Measurements from ENCODE around the gene UST.

DNA sequence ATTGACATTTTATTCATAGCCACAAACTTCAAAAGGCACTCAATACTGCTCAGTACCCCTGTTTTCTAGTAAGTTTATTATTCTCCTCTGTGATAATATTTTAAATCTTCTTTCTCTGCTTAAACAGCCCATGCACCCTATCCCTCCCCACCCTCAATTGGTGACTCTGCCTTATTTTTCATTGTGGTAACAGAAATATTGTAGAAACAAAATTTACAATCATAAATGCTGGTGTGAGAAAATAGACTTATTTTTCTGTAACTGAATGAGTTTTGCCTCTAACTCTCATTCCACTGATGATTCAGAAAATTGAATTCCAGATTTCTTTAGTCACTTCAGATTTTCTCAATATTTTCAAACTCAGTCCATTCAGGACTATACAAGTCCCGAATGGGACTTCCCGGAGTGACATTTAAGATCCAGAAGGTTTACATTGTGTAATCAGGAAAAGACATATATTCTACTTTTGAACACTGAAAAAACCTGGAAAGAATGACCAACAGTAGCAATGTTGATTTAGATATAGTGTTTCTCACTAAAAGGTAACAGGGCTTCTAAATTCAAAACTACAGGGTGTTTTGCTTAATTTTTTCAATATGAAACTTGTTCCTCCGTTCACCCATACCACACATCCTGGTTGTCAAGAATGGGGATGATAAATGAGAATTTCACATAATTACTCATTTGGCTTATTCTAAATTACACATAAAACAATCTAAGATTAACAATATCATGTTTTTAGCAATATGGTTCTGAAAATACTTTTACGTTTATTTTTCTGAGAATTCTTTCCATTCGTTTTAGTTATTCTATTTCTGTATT is 34.8 kb upstream of the UST start:
- TF ChIP-seq, protein P1, sequence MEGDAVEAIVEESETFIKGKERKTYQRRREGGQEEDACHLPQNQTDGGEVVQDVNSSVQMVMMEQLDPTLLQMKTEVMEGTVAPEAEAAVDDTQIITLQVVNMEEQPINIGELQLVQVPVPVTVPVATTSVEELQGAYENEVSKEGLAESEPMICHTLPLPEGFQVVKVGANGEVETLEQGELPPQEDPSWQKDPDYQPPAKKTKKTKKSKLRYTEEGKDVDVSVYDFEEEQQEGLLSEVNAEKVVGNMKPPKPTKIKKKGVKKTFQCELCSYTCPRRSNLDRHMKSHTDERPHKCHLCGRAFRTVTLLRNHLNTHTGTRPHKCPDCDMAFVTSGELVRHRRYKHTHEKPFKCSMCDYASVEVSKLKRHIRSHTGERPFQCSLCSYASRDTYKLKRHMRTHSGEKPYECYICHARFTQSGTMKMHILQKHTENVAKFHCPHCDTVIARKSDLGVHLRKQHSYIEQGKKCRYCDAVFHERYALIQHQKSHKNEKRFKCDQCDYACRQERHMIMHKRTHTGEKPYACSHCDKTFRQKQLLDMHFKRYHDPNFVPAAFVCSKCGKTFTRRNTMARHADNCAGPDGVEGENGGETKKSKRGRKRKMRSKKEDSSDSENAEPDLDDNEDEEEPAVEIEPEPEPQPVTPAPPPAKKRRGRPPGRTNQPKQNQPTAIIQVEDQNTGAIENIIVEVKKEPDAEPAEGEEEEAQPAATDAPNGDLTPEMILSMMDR (IDR thresholded peaks at IDR 0.05 in 2 of 3, conservative IDR thresholded peaks at IDR 0.05 in 1 of 3; ENCODE audit: borderline replicate concordance in 1 of 3, insufficient read depth in 1 of 3, low read depth in 2 of 3, low read length in 2 of 3): no peak
- no peak for TF ChIP-seq RAD21 (IDR thresholded peaks at IDR 0.05; ENCODE audit: low read depth)
- no peak for TF ChIP-seq CEBPB (IDR thresholded peaks at IDR 0.05; ENCODE audit: low read depth)
- TF ChIP-seq SIN3A (IDR thresholded peaks at IDR 0.05; ENCODE audit: low read depth): no peak
- TF ChIP-seq, protein P2, sequence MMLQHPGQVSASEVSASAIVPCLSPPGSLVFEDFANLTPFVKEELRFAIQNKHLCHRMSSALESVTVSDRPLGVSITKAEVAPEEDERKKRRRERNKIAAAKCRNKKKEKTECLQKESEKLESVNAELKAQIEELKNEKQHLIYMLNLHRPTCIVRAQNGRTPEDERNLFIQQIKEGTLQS (IDR thresholded peaks at IDR 0.05): no peak
- TF ChIP-seq, protein P3, sequence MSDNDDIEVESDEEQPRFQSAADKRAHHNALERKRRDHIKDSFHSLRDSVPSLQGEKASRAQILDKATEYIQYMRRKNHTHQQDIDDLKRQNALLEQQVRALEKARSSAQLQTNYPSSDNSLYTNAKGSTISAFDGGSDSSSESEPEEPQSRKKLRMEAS (IDR thresholded peaks at IDR 0.05): no peak
- TF ChIP-seq, protein P4, sequence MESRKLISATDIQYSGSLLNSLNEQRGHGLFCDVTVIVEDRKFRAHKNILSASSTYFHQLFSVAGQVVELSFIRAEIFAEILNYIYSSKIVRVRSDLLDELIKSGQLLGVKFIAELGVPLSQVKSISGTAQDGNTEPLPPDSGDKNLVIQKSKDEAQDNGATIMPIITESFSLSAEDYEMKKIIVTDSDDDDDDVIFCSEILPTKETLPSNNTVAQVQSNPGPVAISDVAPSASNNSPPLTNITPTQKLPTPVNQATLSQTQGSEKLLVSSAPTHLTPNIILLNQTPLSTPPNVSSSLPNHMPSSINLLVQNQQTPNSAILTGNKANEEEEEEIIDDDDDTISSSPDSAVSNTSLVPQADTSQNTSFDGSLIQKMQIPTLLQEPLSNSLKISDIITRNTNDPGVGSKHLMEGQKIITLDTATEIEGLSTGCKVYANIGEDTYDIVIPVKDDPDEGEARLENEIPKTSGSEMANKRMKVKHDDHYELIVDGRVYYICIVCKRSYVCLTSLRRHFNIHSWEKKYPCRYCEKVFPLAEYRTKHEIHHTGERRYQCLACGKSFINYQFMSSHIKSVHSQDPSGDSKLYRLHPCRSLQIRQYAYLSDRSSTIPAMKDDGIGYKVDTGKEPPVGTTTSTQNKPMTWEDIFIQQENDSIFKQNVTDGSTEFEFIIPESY (IDR thresholded peaks at IDR 0.05; ENCODE audit: extremely low read depth, insufficient replicate concordance, low read length): no peak
- no peak for TF ChIP-seq POLR2AphosphoS5 (IDR thresholded peaks at IDR 0.05; ENCODE audit: low read depth, low read length)
